Psoas muscle (tissue), 8 donors: ENCODE results near the gene KLHL41. TPM values are rescaled to one million over a fixed set of nuclear protein-coding genes. Genes with fewer than 3 reads are reported as not detected.

Experiments
- ATAC-seq, 4 donors: fragments of 200-7000 bp; cut with Tn5 transposase; one replicate each; pipeline ENCODE4 v1.9.1; 2020; ENCODE audit warnings: moderate library complexity in 3 of 4, mild to moderate bottlenecking in 2 of 4
- DNase-seq, 2 donors: peaks; one replicate each; pipeline ENCODE4 v3.0.0-alpha.2; 2020
- H3K27ac ChIP-seq: fragments of 200-600 bp; one replicate; pipeline ENCODE4 v1.8.0; 2022
- H3K27me3 ChIP-seq, 3 donors: fragments of 200-600 bp in 1 of 3; one replicate each; pipeline versions ENCODE4 v1.6.1 to v1.8.0; 2013 to 2022; ENCODE audit warnings: low read length in 2 of 3, mild to moderate bottlenecking in 2 of 3, moderate library complexity in 1 of 3; ENCODE audit not compliant: insufficient read depth in 3 of 3
- H3K36me3 ChIP-seq, 2 donors: fragments of 200-600 bp in 1 of 2; one replicate each; pipeline versions ENCODE4 v1.6.1 to v1.8.0; 2013 to 2022; ENCODE audit warnings: low read depth in 1 of 2, mild to moderate bottlenecking in 1 of 2, moderate library complexity in 1 of 2; ENCODE audit not compliant: insufficient read depth in 1 of 2
- H3K4me1 ChIP-seq: fragments of 200-600 bp; one replicate; pipeline ENCODE4 v1.8.0; 2022
- H3K4me3 ChIP-seq: fragments of 200-600 bp; one replicate; pipeline ENCODE4 v1.8.0; 2022; ENCODE audit warnings: mild to moderate bottlenecking
- H3K9me3 ChIP-seq: fragments of 200-600 bp; one replicate; pipeline ENCODE4 v1.8.0; 2022
- WGBS, 3 donors: extraction: QIAGEN DNeasy Blood & Tissue Kit; methylation state at CpG; one replicate each; pipeline versions ENCODE4 v1.1.6 to v1.1.7; 2013; 5-methylcytosine and 5-hydroxymethylcytosine counted together
- intact Hi-C, 2 donors: fragments of 100-400 bp; cut with DNase I; formaldehyde crosslinking; loops; one replicate each; pipeline versions ENCODE4 v1.11.0 to v1.14.2; 2022
- polyA plus RNA-seq, 3 donors: library from polyadenylated mRNA; stranded (reverse); fragments of 200-250 nt; gene quantifications; one replicate each; pipeline ENCODE4 v1.2.3, GENCODE V29; 2013
- total RNA-seq, 4 donors: library from RNA; stranded (reverse); fragmentation: NEBNext Ultra II Directional in 2 of 4; extraction: Animal tissue kit (Norgen Biotek cat#: 25700) in 2 of 4; gene quantifications; one replicate each; pipeline versions ENCODE4 v1.2.1 to v1.2.4, GENCODE V29; 2021 to 2023
- TF ChIP-seq, protein P1 (sequence below): fragments of 200-600 bp; IDR thresholded peaks from one replicate; pipeline ENCODE4 v1.8.0; 2022; ENCODE audit warnings: antibody characterized with exemption
- donor health status: healthy with polysubstance abuse.
- donor health status: DM: no; HTN: no; CAD: no; lungs with moderate emphysema.
- donor health status: Bipolar disorder and iron deficiency.
- donor health status: healthy.
- donor health status: DM: yes; HTN: yes; CAD: no.
- donor health status: DM: no; HTN: no; CAD: no.
- donor health status: DM: no; HTN: no; CAD: no.
- donor health status: DM: yes; HTN: yes; CAD: no.

The KLHL41 gene
- total and polyA plus RNA-seq, 7 donors, result 639 to 3,578 (median 3,179) TPM

DNA sequence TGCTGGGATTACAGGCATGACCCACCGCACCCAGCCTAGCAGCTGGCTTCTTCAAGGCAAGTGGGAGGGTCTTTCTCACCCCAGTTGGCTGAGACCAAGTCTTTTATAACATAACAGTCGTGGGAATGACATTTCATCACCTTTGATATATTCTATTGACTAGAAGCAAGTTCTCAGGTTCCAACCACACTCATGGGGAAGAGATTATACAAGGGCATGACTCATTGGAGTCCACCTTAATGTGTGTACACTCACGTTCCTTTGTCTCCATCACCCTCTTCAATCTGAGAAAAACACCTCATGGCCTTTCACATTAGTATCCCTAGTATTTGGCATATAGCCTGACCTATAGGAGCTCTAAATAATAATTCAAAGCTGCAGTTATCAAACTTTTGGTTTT, 33.0 kb upstream of the KLHL41 start:
- H3K9me3 ChIP-seq, result no peaks in the 10 kb centered on the region
- no peak overlapping the region for H3K27ac ChIP-seq
- H3K4me3 ChIP-seq, result no peak overlapping the region
- DNase-seq (no peak), ATAC-seq (no peak)
- intact Hi-C loops, result loop anchor here in 1 of 2 donors (10.0 kb wide), 1 partner anchor 318 kb away; the partner anchor contains the start of gene SSB
- TF ChIP-seq, protein P1, sequence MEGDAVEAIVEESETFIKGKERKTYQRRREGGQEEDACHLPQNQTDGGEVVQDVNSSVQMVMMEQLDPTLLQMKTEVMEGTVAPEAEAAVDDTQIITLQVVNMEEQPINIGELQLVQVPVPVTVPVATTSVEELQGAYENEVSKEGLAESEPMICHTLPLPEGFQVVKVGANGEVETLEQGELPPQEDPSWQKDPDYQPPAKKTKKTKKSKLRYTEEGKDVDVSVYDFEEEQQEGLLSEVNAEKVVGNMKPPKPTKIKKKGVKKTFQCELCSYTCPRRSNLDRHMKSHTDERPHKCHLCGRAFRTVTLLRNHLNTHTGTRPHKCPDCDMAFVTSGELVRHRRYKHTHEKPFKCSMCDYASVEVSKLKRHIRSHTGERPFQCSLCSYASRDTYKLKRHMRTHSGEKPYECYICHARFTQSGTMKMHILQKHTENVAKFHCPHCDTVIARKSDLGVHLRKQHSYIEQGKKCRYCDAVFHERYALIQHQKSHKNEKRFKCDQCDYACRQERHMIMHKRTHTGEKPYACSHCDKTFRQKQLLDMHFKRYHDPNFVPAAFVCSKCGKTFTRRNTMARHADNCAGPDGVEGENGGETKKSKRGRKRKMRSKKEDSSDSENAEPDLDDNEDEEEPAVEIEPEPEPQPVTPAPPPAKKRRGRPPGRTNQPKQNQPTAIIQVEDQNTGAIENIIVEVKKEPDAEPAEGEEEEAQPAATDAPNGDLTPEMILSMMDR, result no peak
- no peaks in the 10 kb centered on the region for H3K36me3 ChIP-seq
- H3K4me1 ChIP-seq, result peaks cover 21% of the 10 kb centered on the region
- WGBS, 3 donors, result 52 to 66% (median 60%) methylated on average over 3 of the region's 3 CpGs
- no peaks in the 10 kb centered on the region for H3K27me3 ChIP-seq

DNA sequence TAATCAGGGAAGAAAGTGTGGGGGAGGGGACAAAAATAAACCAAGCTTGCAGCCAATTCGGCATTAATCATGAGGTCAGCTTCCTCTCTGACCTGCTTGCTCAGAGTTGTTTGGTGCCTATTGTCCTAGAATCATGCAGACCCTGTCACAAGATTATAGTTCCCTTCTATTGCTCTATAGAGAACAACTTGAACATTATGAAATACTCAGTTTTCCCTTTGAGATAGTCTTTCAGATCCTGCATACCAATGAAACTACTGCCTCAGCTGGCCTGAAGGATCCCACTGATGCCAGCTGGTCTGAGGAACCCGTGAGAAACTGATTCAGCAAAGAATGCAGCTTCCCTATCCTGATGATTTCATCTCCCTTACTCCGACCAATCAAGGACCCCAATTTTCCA, 31.2 kb upstream of the KLHL41 start:
- peaks cover 2 to 17% of the 10 kb centered on the region in 2 donors for H3K36me3 ChIP-seq
- no peak for DNase-seq
- intact Hi-C loops, result loop anchor here in 1 of 2 donors (10.0 kb wide), 1 partner anchor 316 kb away; the partner anchor contains the start of gene SSB
- WGBS, 3 donors, result 31 to 49% (median 34%) methylated on average over 3 of the region's 3 CpGs
- no peaks in the 10 kb centered on the region for H3K27me3 ChIP-seq
- H3K4me3 ChIP-seq, result peak overlapping the region; percentile 73
- peak in 1 of 4 donors; percentile 4 for ATAC-seq
- TF ChIP-seq, protein P1, result no peak
- H3K9me3 ChIP-seq, result no peaks in the 10 kb centered on the region
- H3K27ac ChIP-seq, result peak overlapping the region; percentile 74
- peaks cover 27% of the 10 kb centered on the region for H3K4me1 ChIP-seq

DNA sequence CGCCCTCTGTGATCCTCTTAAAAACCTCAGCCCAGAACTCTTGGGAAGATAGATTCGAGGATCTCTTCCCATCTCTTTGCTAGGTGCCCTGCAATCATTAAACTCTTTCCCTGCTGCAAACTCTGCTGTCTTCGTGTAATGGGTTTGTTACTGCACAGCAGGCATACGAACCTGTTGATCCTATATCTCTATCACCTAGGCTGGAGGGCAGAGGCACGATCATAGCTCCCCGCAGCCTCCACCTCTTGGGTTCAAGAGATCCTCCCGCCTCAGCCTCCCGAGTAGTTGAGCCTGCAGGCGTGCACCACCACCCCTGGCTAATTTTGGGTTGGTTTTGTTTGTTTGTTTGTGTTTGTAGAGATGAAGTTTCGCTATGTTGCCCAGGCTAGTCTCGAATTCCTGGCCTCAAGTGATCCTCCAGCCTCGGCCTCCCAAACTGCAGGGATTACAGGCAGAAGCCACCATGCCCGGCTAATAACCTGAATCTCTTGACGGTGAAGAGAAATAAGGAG, 30.7 kb upstream of the KLHL41 start:
- WGBS, 3 donors, result 62 to 69% (median 64%) methylated on average over 14 of the region's 14 CpGs
- Histone ChIP-seq H3K27ac (peak overlapping the region; percentile 74), H3K4me3 (peak overlapping the region; percentile 73), H3K27me3 (no peaks in the 10 kb centered on the region), H3K36me3 (peaks cover 2 to 22% of the 10 kb centered on the region in 2 donors), H3K4me1 (peaks cover 27% of the 10 kb centered on the region), H3K9me3 (no peaks in the 10 kb centered on the region)
- TF ChIP-seq, protein P1, result no peak
- no peak for DNase-seq
- intact Hi-C loops, result loop anchor here in 1 of 2 donors (10.0 kb wide), 1 partner anchor 316 kb away; the partner anchor contains the start of gene SSB
- no peak for ATAC-seq

DNA sequence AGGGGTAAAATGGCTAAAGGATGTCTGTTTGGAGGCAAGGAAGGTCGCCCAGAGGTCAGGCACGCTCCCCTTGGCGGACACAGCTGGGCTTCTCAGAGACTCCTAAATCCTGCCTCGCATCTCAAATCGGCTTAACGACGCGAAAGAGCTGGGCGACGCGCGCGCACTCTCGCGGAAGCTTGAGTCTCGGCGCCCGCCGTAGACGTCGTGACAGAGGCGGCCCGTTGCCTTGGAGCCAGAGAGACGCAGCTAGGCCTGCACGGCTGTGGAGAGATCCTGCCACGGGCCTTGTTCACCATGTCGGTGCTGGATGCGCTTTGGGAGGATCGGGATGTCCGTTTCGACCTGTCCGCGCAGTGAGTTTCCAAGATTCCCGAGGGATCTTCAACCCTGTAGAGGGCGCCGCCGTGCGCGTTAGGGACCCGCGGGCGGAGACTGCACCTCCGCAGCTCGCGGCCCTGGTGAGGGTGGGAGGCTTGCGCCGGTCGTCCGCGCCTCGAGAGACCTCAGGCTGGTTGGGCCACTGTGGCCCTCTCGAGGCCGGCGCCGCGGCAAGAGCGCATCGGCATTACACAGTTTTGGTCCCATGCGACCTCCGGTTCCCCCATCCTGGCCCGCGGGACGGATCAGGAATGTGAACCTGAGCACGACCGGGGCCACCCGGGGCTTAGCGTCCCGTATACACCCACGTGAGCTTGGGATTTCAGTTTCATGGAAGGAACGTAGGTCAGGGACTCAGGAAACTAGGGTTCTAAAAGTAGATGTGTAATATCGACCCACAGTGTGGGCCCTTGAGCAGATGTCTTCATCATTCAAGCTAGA, 30.0 kb upstream of the KLHL41 start, which contains the start of gene BBS5:
BBS5 (plus strand) TSS at position 238 of the 822 bp plus-strand sequence; CDS start at position 298, 60 bp downstream.
- Histone ChIP-seq H3K27me3 (no peaks in the 10 kb centered on the region), H3K4me1 (peaks cover 27% of the 10 kb centered on the region), H3K36me3 (peaks cover 2 to 28% of the 10 kb centered on the region in 2 donors), H3K9me3 (no peaks in the 10 kb centered on the region), H3K4me3 (peak within 1 kb of the TSS; percentile 73), H3K27ac (peak within 1 kb of the TSS; percentile 74)
- DNase-seq (peak; percentile 86 to 92), ATAC-seq (peak; percentile 91 to 98 (median 97))
- intact Hi-C loops, result loop anchor here in 1 of 2 donors (10.0 kb wide), 1 partner anchor 315 kb away; the partner anchor contains the start of gene SSB
- 0 to 1% (median 1%) methylated on average over 70 to 71 of the region's 71 CpGs for WGBS, 3 donors
- TF ChIP-seq, protein P1, result peak; percentile 42
